HG02970 (cell line): ENCODE measurements around the gene F13A1.

Experiments
- ATAC-seq: cut with Tn5 transposase; IDR thresholded peaks from one replicate; pipeline ENCODE4 v1.9.1; 2021; ENCODE audit warnings: mild to moderate bottlenecking, moderate library complexity, moderate number of reproducible peaks; ENCODE audit not compliant: unreplicated experiment, low FRiP score

Gene F13A1

DNA sequence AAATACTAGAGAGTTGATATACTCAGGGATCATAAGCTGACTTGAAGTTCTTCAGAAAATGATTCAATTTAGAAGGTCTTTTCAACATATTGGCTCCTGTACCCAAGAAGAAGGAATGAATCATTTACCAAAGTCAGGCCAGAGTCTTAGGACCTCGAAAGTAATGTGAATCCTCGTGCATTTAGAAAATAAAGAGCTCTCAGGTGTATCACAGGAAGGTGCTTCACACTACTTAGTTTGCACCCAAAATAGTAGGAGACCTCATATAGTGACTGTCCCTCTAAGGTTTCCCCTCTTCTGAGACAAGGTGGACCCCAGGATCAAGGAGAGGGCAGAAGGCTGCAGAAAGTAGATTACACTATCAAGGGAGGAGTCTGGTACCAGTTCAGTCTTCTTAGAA, 71.8 kb downstream of the F13A1 start:
- no peak for ATAC-seq

DNA sequence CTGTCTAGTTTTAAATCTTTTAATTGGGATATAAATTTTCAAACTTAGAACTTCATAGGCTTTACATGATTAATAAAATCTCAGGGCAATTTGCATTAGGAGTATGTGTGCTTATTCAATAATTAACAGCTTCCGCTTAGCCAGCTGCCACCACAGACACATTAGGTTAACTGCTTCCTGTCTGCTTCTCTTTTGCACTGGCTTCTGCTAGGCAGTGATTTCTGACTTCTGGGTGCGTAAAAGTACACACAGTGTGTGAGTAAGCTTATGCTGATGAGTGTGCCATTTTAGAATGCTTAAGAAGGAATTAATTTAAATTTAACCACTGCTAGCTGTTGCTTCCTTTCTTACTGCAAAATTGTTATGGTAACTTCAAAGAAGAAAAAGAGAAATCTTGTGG, 73.9 kb downstream of the F13A1 start:
- no peak for ATAC-seq

GRCh38 chr6:6244624-6245023, 75.8 kb downstream of the F13A1 start:
- no peak for ATAC-seq

- ATAC-seq: no peak
Observed at GRCh38 chr6:6243846-6244245, 76.6 kb downstream of the F13A1 start.

- no peak for ATAC-seq
Observed at GRCh38 chr6:6239598-6240581, 80.6 kb downstream of the F13A1 start.

GRCh38 chr6:6236730-6237469, 83.6 kb downstream of the F13A1 start:
- ATAC-seq: no peak

- no peak for ATAC-seq
Observed at GRCh38 chr6:6235786-6236185, 84.7 kb downstream of the F13A1 start.

DNA sequence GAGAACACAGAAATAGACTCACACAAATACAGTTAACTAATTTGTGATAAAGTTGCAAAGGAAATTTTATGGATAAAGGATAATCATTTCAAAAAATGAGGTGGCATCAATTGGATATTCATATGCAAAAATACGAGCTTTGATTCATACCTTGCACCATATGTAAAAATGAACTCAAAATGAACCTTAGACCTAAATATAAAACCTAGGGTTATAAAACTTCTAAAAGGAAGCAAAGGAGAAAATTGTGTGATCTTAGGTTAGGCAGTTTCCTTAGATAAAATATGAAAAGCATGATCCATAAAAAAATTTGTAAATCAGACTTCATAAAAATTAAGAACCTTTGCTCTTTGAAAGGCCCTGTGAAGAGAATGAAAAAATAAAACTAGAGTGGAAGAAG, 85.5 kb downstream of the F13A1 start:
- ATAC-seq: no peak

GRCh38 chr6:6230286-6230685, 90.2 kb downstream of the F13A1 start:
- no peak for ATAC-seq

DNA sequence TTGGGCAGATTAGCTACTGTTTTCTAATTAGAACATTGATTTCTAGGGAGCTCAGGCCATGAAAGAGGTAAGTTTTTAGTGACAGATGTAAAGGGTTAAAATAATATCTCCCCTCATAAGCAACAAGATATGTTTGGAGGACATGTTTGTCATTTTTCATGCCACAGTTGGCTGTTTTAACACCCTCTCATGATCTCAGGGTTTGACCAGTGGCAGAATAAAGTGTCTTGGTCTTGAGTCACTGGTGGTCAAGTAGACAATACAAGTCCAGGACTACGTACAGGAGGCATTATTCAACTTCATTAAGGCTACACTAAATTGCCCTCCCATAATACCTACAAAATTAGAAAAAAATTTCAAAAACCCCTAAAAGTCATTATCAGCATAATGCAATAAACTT, 92.6 kb downstream of the F13A1 start:
- no peak for ATAC-seq

GRCh38 chr6:6225885-6226529, 94.5 kb downstream of the F13A1 start:
- ATAC-seq: no peak

DNA sequence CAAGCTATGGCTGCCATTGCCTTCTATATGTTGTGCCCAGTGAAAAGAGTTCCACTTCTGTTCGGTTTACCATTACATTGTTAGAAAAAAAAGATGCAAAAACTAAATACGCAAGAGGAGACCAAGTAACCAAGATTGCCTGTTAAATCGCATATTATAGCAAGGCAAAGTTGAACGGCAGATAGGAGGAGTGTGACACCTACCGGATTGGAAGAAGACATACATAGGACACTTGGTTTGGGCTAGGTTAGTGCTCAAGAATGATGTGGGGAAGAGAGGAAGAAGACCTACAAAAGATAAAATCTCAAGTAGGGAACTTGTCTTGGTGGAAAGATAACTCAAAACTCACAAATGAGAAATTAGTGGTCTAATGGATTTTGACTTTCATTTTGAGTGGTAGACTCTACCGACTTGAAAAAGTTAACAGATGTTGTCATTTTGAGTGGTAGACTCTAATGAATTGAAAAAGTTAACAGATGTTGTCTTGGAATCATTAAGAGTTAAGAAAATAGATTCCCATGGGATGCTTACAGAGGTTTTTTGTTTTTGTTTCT, 95.5 kb downstream of the F13A1 start:
- ATAC-seq: no peak

GRCh38 chr6:6221787-6222535, 98.5 kb downstream of the F13A1 start:
- ATAC-seq: no peak

GRCh38 chr6:6220718-6221117, 99.7 kb downstream of the F13A1 start:
- no peak for ATAC-seq

DNA sequence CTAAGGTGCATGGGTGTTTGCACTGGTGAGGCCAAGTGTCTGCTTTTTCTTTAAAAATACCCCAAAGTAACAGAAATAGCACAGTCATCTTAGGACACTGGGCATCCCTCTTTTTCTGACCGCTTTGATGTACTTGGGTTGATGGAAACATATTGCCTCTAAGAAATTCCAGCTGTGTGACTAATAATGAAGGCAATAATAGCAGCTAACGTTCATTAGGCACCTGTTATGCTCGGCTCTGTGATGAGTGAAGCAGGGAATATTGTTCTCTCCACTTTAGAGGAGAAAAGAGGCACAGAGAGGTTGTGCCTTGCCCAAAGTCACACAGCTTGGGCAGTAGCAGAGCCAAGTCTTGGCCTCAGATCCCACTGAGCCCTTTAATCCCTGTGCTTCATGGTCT, 100.7 kb downstream of the F13A1 start:
- ATAC-seq: no peak

GRCh38 chr6:6218759-6219085, 101.7 kb downstream of the F13A1 start:
- ATAC-seq: no peak

DNA sequence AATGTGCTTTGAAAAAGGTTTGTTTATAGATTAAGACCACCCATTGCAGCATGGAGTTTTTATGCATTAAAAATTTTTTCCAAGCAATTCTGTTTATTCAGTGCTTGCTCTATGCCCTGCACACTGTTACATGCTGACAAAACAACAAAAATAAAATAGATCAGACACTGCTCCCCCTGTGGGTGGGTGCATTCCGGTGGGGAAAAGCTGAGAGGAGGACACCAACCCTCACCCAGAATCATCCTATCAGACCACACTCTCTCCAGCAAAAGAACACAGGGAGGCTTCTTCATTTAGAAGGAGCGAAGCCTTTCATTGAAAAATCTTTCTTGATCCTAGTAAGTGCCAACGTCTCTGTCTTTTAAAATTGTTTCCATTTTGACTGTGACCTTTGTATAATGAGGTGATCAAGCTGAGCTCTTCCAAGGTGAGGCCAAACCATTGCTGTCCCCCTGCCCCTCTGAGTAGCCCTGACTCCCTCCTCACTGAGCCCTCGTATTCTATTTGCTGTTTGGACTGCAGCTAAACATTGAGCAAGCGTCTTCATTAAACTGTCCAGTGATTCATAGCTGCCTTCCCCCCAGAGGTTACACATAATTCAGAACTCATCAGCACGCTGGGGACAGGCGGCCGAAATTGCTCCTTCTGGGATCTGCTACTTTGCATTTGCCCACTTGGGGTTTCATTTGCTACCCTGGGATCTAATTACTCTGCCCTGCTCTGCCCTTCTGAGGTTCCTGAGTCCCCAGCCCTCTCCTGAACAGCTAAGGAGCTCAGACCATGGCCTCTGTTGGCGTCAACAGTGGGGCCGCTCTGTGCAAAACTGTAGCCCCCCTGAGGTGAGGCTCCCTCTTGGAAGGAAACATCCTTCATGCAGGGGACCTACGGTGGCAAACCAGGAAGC, 102.4 kb downstream of the F13A1 start:
- ATAC-seq: no peak

- ATAC-seq: no peak
Observed at GRCh38 chr6:6210994-6211393, 109.5 kb downstream of the F13A1 start.

GRCh38 chr6:6202886-6203285, 117.6 kb downstream of the F13A1 start:
- no peak for ATAC-seq
